GM12878 (cell line): ENCODE measurements around the gene AP3D1. TPM values are rescaled to one million over a fixed set of nuclear protein-coding genes. Genes with fewer than 3 reads are reported as not detected.

Experiments
- ATAC-seq: fragments of 200-7000 bp; cut with Tn5 transposase; 3 replicates; pipeline ENCODE4 v1.9.1; 2020; ENCODE audit warnings: mild to moderate bottlenecking, moderate library complexity
- BruUV-seq: library from RNA; stranded (reverse); fragments of 400-500 nt; replicated peaks from 2 replicates; lab custom pipeline; 2021; lab: Mats Ljungman, UMichigan
- CTCF ChIA-PET: fragments of 300-600 bp; sonication (Branson Sonifier 250); formaldehyde crosslinking; extraction: SDS; loops from one replicate; lab custom pipeline; 2021; ENCODE audit warnings: inconsistent platforms; lab: Yijun Ruan, JAX
- POLR2A ChIA-PET: fragments of 350-600 bp; formaldehyde crosslinking; extraction: SDS; loops from one replicate; lab custom pipeline; 2021; ENCODE audit warnings: inconsistent platforms; lab: Charles Lee
- RAD21 ChIA-PET: fragments of 300-600 bp; sonication (Branson Sonifier 250); formaldehyde crosslinking; loops from one replicate; lab custom pipeline; 2023; ENCODE audit warnings: antibody characterized with exemption; ENCODE audit not compliant: unreplicated experiment; lab: Charles Lee
- SMC1A ChIA-PET: fragments of 300-600 bp; sonication (Branson Sonifier 250); formaldehyde crosslinking; loops from one replicate; lab custom pipeline; 2023; ENCODE audit not compliant: unreplicated experiment, uncharacterized antibody; lab: Charles Lee
- DNase-seq: peaks from one replicate; pipeline ENCODE4 v3.0.0-alpha.2; 2011; ENCODE audit warnings: low read depth, low spot score
- FAIRE-seq: peaks from 3 replicates; lab custom pipeline; 2011; peaks lifted over from hg19 to GRCh38; lab: Jason Lieb, UNC
- H2AFZ ChIP-seq: 2 replicates; pipeline ENCODE4 v1.6.0; 2011; ENCODE audit warnings: low read depth, low read length, control low read depth; ENCODE audit not compliant: control insufficient read depth
- H3K27ac ChIP-seq: 2 replicates; pipeline ENCODE4 v1.5.1; 2011; ENCODE audit warnings: control low read depth; ENCODE audit not compliant: control insufficient read depth, insufficient read depth
- H3K27me3 ChIP-seq, 2 experiments: replicated peaks in 1 of 2; 2 replicates each; pipeline versions ENCODE4 v1.6.0 to v1.6.1; 2011; ENCODE audit warnings: low read length in 1 of 2; ENCODE audit not compliant: control insufficient read depth in 2 of 2, insufficient read depth in 2 of 2
- H3K36me3 ChIP-seq, 2 experiments: 2 replicates each; pipeline ENCODE4 v1.5.1; 2011; ENCODE audit warnings: low read length in 1 of 2; ENCODE audit not compliant: control insufficient read depth in 2 of 2, insufficient read depth in 2 of 2
- H3K4me1 ChIP-seq: 2 replicates; pipeline ENCODE4 v1.6.1; 2011; ENCODE audit warnings: mild to moderate bottlenecking, low read length, moderate library complexity, mixed read lengths; ENCODE audit not compliant: control insufficient read depth, insufficient read depth
- H3K4me2 ChIP-seq: 2 replicates; pipeline ENCODE4 v1.6.0; 2011; ENCODE audit warnings: control low read depth; ENCODE audit not compliant: control insufficient read depth, insufficient read depth
- H3K4me3 ChIP-seq: fragments of 200-600 bp; sonication (generic); 2 replicates; pipeline ENCODE4 v1.5.1; 2016
- H3K79me2 ChIP-seq: 2 replicates; pipeline ENCODE4 v1.6.0; 2011; ENCODE audit warnings: low read length; ENCODE audit not compliant: control insufficient read depth, insufficient read depth
- H3K9ac ChIP-seq: 2 replicates; pipeline ENCODE4 v1.8.0; 2011; ENCODE audit warnings: low read length, control low read depth, mixed read lengths; ENCODE audit not compliant: control insufficient read depth, insufficient read depth
- H3K9me3 ChIP-seq: replicated peaks from 3 replicates; pipeline ENCODE4 v1.5.1; 2011; ENCODE audit warnings: mild to moderate bottlenecking, low read length; ENCODE audit not compliant: control insufficient read depth, insufficient read depth
- H4K20me1 ChIP-seq: 2 replicates; pipeline ENCODE4 v1.6.0; 2011; ENCODE audit not compliant: control insufficient read depth, insufficient read depth
- EED ChIP-seq: sonication (generic); IDR thresholded peaks from 2 replicates; pipeline ENCODE4 v1.6.1; 2016; ENCODE audit warnings: antibody characterized with exemption, low read depth
- ELK1 ChIP-seq: IDR thresholded peaks from 2 replicates; pipeline ENCODE4 v1.6.1; 2012; ENCODE audit warnings: low read depth, low read length, improper control_type of control experiment
- FOS ChIP-seq: IDR thresholded peaks from 3 replicates; pipeline ENCODE4 v1.6.1; 2011; ENCODE audit warnings: borderline replicate concordance; ENCODE audit not compliant: insufficient read length; ENCODE audit errors: extremely low read depth
- GABPA ChIP-seq: IDR thresholded peaks from 2 replicates; pipeline ENCODE4 v1.6.1; 2014; ENCODE audit warnings: antibody characterized with exemption, low read depth, mild to moderate bottlenecking, inconsistent platforms
- HDGF ChIP-seq: fragments of 450-650 bp; IDR thresholded peaks from 2 replicates; pipeline ENCODE4 v1.6.1; 2016; ENCODE audit warnings: antibody characterized with exemption
- IRF4 ChIP-seq: IDR thresholded peaks from 2 replicates; pipeline ENCODE4 v1.6.1; 2011; ENCODE audit warnings: low read depth, low read length
- MEF2A ChIP-seq: IDR thresholded peaks from 2 replicates; pipeline ENCODE4 v1.6.1; 2011; ENCODE audit warnings: low read depth, mild to moderate bottlenecking, low read length, moderate library complexity; ENCODE audit not compliant: insufficient read depth
- MTA3 ChIP-seq: IDR thresholded peaks from 2 replicates; pipeline ENCODE4 v1.6.1; 2012; ENCODE audit warnings: low read length, inconsistent platforms, borderline replicate concordance
- NFXL1 ChIP-seq: fragments of 450-650 bp; IDR thresholded peaks from 2 replicates; pipeline ENCODE4 v1.6.1; 2017; ENCODE audit warnings: antibody characterized with exemption, mild to moderate bottlenecking, borderline replicate concordance
- NR2C1 ChIP-seq: fragments of 450-650 bp; IDR thresholded peaks from 2 replicates; pipeline ENCODE4 v1.6.1; 2017; ENCODE audit warnings: antibody characterized with exemption, mild to moderate bottlenecking, moderate library complexity
- NR2C2 ChIP-seq: IDR thresholded peaks from 2 replicates; pipeline ENCODE4 v1.6.1; 2011; ENCODE audit warnings: borderline replicate concordance, low read depth; ENCODE audit not compliant: control insufficient read depth, insufficient read length
- POLR2A ChIP-seq: IDR thresholded peaks from 2 replicates; pipeline ENCODE4 v1.6.1; 2011; ENCODE audit warnings: low read depth, mild to moderate bottlenecking, low read length
- POLR2AphosphoS2 ChIP-seq: IDR thresholded peaks from 2 replicates; pipeline ENCODE4 v1.6.1; 2011; ENCODE audit warnings: low read depth, mild to moderate bottlenecking, low read length, improper control_type of control experiment, moderate library complexity
- RAD21 ChIP-seq: IDR thresholded peaks from 2 replicates; pipeline ENCODE4 v1.6.1; 2011; ENCODE audit warnings: mild to moderate bottlenecking, low read depth, low read length, moderate library complexity; ENCODE audit not compliant: insufficient read depth
- RUNX3 ChIP-seq: IDR thresholded peaks from 2 replicates; pipeline ENCODE4 v1.6.1; 2012; ENCODE audit warnings: low read length, inconsistent platforms
- SMARCA5 ChIP-seq: fragments of 450-650 bp; IDR thresholded peaks from 2 replicates; pipeline ENCODE4 v1.6.1; 2017; ENCODE audit warnings: mild to moderate bottlenecking
- SUPT20H ChIP-seq: IDR thresholded peaks from 2 replicates; pipeline ENCODE4 v1.6.1; 2011; ENCODE audit warnings: low read depth, mild to moderate bottlenecking, low read length, moderate library complexity, borderline replicate concordance; ENCODE audit not compliant: control insufficient read depth
- ZBED1 ChIP-seq: IDR thresholded peaks from 2 replicates; pipeline ENCODE4 v1.6.1; 2016; ENCODE audit warnings: borderline replicate concordance
- ZSCAN29 ChIP-seq: fragments of 450-650 bp; IDR thresholded peaks from 2 replicates; pipeline ENCODE4 v1.6.1; 2017; ENCODE audit warnings: mild to moderate bottlenecking, moderate library complexity
- WGBS: methylation state at CpG from one replicate; pipeline ENCODE4 v1.1.6; 2016; ENCODE audit warnings: low lambda C conversion rate; ENCODE audit not compliant: insufficient replicate concordance, insufficient coverage; ENCODE audit errors: missing lambda C conversion rate; 5-methylcytosine and 5-hydroxymethylcytosine counted together
- in situ Hi-C: fragments of 300-500 bp; cut with MboI; formaldehyde crosslinking; loops from 9 replicates; pipeline ENCODE4 v1.14.3; 2018; ENCODE audit warnings: mixed read lengths
- intact Hi-C: fragments of 100-400 bp; cut with micrococcal nuclease; formaldehyde crosslinking; loops from one replicate; pipeline ENCODE4 v1.14.2; 2022; ENCODE audit not compliant: unreplicated experiment
- polyA plus RNA-seq, 11 experiments: library from polyadenylated mRNA; depleted of rRNA in 4 of 11; unstranded in 6 of 11; stranded (reverse) in 5 of 11; fragments of >200 nt; fragmentation: Nextera tagmentation in 4 of 11; fragmentation: Illumina TruSeq in 1 of 11; extraction: Ambion mirVana in 4 of 11; extraction: Trizol in 1 of 11; gene quantifications; 1 replicate in 1 of 11; 2 replicates in 10 of 11; pipeline versions ENCODE4 v1.2.1 to v1.2.3, GENCODE V29; 2011 to 2016; ENCODE audit warnings: inconsistent platforms in 2 of 11, missing spikeins in 2 of 11, low read depth in 1 of 11
- total RNA-seq, 4 experiments: library from RNA; depleted of rRNA in 3 of 4; stranded (reverse); fragments of >200 nt in 3 of 4; fragmentation: Illumina TruSeq in 1 of 4; extraction: Trizol in 1 of 4; gene quantifications; 2 replicates each; pipeline versions ENCODE4 v1.2.1 to v1.2.3, GENCODE V29; 2013 to 2021
- TF ChIP-seq, protein P1 (sequence below): fragments of 450-650 bp; IDR thresholded peaks from 2 replicates; pipeline ENCODE4 v1.6.1; 2016; ENCODE audit warnings: mild to moderate bottlenecking, moderate library complexity, borderline replicate concordance

The AP3D1 gene
- total and polyA plus RNA-seq, 10 of the 15 experiments (the other 5 are each of a cell fraction or from before 2014, with no cell fraction given) = 1.5 to 108 (median 59.1) TPM

DNA sequence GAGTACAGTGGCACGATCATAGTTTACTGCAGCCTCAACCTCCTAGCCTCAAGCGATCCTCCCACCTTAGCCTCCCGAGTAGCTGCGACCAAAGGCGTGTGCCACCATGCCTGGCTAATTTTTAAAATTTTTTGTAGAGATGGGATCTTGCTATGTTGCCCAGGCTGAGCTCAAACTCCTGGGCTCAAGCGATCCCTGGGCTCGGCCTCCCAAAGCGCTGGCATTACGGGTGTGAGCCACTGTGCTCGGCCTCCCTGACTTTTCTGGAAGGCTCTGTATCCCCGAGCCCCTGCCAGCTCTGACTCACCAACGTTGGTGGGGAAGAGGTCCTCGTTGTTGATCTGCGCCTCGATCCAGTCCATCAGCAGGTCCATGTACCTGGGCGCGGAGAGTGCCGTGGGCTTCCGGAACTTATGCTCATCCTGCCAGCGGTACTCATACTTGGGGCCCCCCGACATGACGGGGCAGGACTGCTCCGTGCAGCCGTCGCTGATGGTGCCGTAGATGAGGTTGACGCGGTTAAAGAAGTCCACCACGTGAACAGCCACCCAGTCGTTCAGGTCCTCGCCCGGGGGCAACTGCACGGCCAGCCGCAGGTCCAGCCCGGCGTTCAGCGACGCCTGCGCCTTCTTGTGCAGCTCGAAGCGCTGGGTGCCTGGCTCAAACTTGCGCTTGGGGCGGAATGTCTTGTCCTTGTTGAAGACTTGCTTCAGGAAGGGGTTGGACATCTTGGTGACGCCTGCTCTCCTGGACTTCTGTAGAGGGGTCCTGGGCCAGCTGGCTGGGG is 73.3 kb downstream of the AP3D1 start:
- Histone ChIP-seq H3K4me3 (peak overlapping the region; percentile 39; the same call in 1 of the 2 replicates), H3K4me2 (peak overlapping the region; percentile 55), H3K27me3 (no peaks in the 10 kb centered on the region), H3K79me2 (peaks cover 87% of the 10 kb centered on the region), H3K9me3 (no peaks in the 10 kb centered on the region; the same call in 2 of the 3 replicates), H3K36me3 (peaks cover 53 to 54% of the 10 kb centered on the region in 2 experiments), H3K9ac (no peak overlapping the region), H4K20me1 (peaks cover 38% of the 10 kb centered on the region), H2AFZ (no peak overlapping the region), H3K4me1 (peaks cover 39% of the 10 kb centered on the region), H3K27ac (no peak overlapping the region)
- ChIA-PET CTCF (no interaction called here), SMC1A (no interaction called here), RAD21 (no interaction called here), POLR2A (interaction anchor here (0.6 kb wide), 1 partner anchor 52 kb away, joined by 4 read pairs; no protein-coding TSS in a partner anchor)
- intact Hi-C loops = no loop called here
- ATAC-seq (no peak), FAIRE-seq (no peak), DNase-seq (no peak)
- in situ Hi-C loops = no loop called here
- TSS peak; percentile 22 for BruUV-seq
- WGBS = 96% methylated on average over 44 of the region's 44 CpGs
- TF ChIP-seq SUPT20H (no peak), NFXL1 (no peak), FOS (no peak), SMARCA5 (no peak), ZBED1 (no peak), MEF2A (no peak), NR2C2 (no peak), EED (no peak), MTA3 (no peak), HDGF (no peak), GABPA (no peak), NR2C1 (no peak), ZSCAN29 (no peak), POLR2A (0 out of 2 replicates have a peak, but pooled peaks have one; percentile 38), IRF4 (no peak), RAD21 (no peak), ELK1 (no peak), POLR2AphosphoS2 (0 out of 2 replicates have a peak, but pooled peaks have one; percentile 5), RUNX3 (no peak)
- TF ChIP-seq, protein P1, sequence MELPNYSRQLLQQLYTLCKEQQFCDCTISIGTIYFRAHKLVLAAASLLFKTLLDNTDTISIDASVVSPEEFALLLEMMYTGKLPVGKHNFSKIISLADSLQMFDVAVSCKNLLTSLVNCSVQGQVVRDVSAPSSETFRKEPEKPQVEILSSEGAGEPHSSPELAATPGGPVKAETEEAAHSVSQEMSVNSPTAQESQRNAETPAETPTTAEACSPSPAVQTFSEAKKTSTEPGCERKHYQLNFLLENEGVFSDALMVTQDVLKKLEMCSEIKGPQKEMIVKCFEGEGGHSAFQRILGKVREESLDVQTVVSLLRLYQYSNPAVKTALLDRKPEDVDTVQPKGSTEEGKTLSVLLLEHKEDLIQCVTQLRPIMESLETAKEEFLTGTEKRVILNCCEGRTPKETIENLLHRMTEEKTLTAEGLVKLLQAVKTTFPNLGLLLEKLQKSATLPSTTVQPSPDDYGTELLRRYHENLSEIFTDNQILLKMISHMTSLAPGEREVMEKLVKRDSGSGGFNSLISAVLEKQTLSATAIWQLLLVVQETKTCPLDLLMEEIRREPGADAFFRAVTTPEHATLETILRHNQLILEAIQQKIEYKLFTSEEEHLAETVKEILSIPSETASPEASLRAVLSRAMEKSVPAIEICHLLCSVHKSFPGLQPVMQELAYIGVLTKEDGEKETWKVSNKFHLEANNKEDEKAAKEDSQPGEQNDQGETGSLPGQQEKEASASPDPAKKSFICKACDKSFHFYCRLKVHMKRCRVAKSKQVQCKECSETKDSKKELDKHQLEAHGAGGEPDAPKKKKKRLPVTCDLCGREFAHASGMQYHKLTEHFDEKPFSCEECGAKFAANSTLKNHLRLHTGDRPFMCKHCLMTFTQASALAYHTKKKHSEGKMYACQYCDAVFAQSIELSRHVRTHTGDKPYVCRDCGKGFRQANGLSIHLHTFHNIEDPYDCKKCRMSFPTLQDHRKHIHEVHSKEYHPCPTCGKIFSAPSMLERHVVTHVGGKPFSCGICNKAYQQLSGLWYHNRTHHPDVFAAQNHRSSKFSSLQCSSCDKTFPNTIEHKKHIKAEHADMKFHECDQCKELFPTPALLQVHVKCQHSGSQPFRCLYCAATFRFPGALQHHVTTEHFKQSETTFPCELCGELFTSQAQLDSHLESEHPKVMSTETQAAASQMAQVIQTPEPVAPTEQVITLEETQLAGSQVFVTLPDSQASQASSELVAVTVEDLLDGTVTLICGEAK = 0 out of 2 replicates have a peak, but pooled peaks have one; percentile 33
